Chondrocyte (in vitro differentiated cells): Measurements from ENCODE around the gene ANKDD1B. TPM values are rescaled to one million over a fixed set of nuclear protein-coding genes. Genes with fewer than 3 reads are reported as not detected.

Experiments
- DNase-seq: peaks from one replicate; pipeline ENCODE4 v3.0.0; 2021; ENCODE audit warnings: mixed read lengths, low spot score
- H3K27ac Mint-ChIP-seq: one replicate; pipeline ENCODE4 v1.8.0; 2021; ENCODE audit warnings: mild to moderate bottlenecking, moderate library complexity, mixed read lengths; ENCODE audit not compliant: unreplicated experiment
- H3K27me3 Mint-ChIP-seq: 2 replicates; pipeline ENCODE4 v1.8.0; 2021; ENCODE audit warnings: low read depth, mixed read lengths
- H3K36me3 Mint-ChIP-seq: 2 replicates; pipeline ENCODE4 v1.8.0; 2021; ENCODE audit warnings: low read depth, mixed read lengths
- H3K4me1 Mint-ChIP-seq: 2 replicates; pipeline ENCODE4 v1.8.0; 2021; ENCODE audit warnings: low read depth, mild to moderate bottlenecking, mixed read lengths
- H3K4me3 Mint-ChIP-seq: one replicate; pipeline ENCODE4 v1.8.0; 2021; ENCODE audit warnings: mild to moderate bottlenecking, moderate library complexity, mixed read lengths; ENCODE audit not compliant: unreplicated experiment
- H3K9me3 Mint-ChIP-seq: 2 replicates; pipeline ENCODE4 v1.8.0; 2021; ENCODE audit warnings: low read depth, mixed read lengths
- total RNA-seq: library from RNA; stranded (reverse); gene quantifications from 3 replicates; pipeline ENCODE4 v1.2.1, GENCODE V29; 2021
- TF ChIP-seq, protein P1 (sequence below): fragments of 200-600 bp; sonication (generic); IDR thresholded peaks from 2 replicates; pipeline ENCODE4 v1.5.0; 2021; ENCODE audit warnings: antibody characterized with exemption, mild to moderate bottlenecking, moderate library complexity

Gene ANKDD1B
- total RNA-seq, 1 donor from 2014 or later, result 0.42 TPM

DNA sequence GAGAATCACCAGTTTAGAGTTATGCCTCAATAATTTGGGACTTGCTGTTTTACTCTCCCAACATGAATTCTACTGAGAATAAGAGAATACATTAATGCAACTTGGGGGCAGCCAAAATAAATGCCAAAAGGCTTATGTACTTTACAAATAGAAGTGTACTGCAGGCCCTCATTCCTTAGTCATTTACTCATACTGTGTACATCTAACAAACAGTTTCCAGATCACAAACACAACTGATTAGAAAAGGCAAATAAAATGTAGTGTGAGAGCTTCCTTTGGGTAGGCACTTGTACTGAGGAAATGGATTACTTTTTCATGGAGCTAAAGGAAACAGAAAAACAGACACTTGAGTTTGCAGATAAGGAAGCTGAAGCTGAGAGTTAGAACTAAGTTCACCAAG lies 12.6 kb downstream of the ANKDD1B start:
- DNase-seq, result no peak
- H3K27ac Mint-ChIP-seq, result no peak overlapping the region
- H3K27me3 Mint-ChIP-seq, result no peaks in the 10 kb centered on the region
- H3K4me3 Mint-ChIP-seq, result no peak overlapping the region
- H3K4me1 Mint-ChIP-seq, result peaks cover 6% of the 10 kb centered on the region
- H3K36me3 Mint-ChIP-seq, result peaks cover 2% of the 10 kb centered on the region
- H3K9me3 Mint-ChIP-seq, result no peaks in the 10 kb centered on the region
- TF ChIP-seq, protein P1, sequence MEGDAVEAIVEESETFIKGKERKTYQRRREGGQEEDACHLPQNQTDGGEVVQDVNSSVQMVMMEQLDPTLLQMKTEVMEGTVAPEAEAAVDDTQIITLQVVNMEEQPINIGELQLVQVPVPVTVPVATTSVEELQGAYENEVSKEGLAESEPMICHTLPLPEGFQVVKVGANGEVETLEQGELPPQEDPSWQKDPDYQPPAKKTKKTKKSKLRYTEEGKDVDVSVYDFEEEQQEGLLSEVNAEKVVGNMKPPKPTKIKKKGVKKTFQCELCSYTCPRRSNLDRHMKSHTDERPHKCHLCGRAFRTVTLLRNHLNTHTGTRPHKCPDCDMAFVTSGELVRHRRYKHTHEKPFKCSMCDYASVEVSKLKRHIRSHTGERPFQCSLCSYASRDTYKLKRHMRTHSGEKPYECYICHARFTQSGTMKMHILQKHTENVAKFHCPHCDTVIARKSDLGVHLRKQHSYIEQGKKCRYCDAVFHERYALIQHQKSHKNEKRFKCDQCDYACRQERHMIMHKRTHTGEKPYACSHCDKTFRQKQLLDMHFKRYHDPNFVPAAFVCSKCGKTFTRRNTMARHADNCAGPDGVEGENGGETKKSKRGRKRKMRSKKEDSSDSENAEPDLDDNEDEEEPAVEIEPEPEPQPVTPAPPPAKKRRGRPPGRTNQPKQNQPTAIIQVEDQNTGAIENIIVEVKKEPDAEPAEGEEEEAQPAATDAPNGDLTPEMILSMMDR, result no peak

DNA sequence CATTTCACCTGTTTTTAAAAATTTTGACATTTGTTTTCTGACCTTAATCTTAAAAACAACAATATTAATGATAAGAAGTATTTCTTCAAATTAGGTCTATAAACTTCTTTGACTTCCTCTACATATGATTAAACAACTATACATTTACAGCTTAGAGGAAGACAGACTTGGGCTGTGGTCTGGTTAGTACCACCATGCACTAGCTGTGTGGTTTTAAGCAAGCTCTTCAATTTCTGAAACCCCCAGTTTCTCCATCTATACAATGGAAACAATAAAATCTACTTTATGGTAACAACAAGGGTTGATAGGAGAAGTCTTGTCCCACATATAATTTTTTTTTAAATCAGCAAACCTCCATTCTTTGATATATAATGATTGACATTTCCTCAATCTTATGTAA lies 15.7 kb downstream of the ANKDD1B start:
- H3K27ac Mint-ChIP-seq, result no peak overlapping the region
- H3K9me3 Mint-ChIP-seq, result no peaks in the 10 kb centered on the region
- no peak overlapping the region for H3K4me3 Mint-ChIP-seq
- peaks cover 2% of the 10 kb centered on the region for H3K36me3 Mint-ChIP-seq
- no peaks in the 10 kb centered on the region for H3K27me3 Mint-ChIP-seq
- TF ChIP-seq, protein P1, result no peak
- peaks cover 6% of the 10 kb centered on the region for H3K4me1 Mint-ChIP-seq
- DNase-seq, result no peak

DNA sequence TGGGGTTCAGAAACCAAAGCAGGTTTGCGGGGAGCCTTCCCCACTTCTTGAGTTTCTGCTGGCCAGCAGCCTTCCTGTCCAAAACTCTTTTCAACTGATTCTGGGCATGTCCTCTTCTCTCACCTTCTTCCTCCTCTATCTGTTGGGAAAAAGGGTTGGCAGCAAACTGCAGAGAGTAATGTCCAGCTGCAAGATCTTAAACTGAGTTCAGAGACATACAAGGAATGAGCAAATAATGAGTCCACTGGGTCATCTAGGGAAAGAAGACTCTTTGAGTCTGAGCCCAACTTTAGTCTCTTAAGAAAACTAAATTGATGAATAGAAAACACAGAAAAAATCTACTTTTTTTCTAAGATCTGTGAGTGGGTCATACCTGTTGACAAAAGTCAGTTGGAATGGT lies 16.5 kb downstream of the ANKDD1B start:
- Mint-ChIP-seq H3K4me3 (no peak overlapping the region), H3K4me1 (peaks cover 6% of the 10 kb centered on the region), H3K9me3 (no peaks in the 10 kb centered on the region), H3K36me3 (peaks cover 2% of the 10 kb centered on the region), H3K27me3 (no peaks in the 10 kb centered on the region), H3K27ac (no peak overlapping the region)
- DNase-seq, result no peak
- TF ChIP-seq, protein P1, result no peak

DNA sequence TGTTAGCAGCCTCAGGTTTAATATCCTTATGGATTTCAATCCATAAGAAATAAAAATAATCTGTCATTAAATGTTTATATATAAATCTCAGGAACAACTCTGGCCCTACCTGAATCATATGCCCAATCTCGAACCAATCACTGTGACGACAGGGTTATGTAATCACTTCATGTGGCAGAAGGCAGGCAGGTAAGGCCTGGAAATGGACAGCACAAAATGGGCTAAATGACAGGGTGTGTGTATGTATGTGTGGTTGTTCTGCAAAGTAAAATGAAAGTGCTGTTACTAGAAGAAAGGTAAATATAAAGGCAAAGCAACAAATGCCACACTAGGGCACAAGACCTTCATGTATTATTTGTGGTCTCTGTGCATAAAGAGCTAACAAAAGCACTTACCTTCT lies 19.6 kb downstream of the ANKDD1B start:
- Mint-ChIP-seq H3K9me3 (peaks cover 3% of the 10 kb centered on the region), H3K36me3 (peaks cover 3% of the 10 kb centered on the region), H3K27ac (no peak overlapping the region), H3K4me3 (no peak overlapping the region), H3K4me1 (no peaks in the 10 kb centered on the region), H3K27me3 (no peaks in the 10 kb centered on the region)
- DNase-seq, result no peak
- TF ChIP-seq, protein P1, result no peak

GRCh38 chr5:75632321-75632720 lies 21.1 kb downstream of the ANKDD1B start:
- H3K9me3 Mint-ChIP-seq, result peaks cover 3% of the 10 kb centered on the region
- no peak overlapping the region for H3K4me3 Mint-ChIP-seq
- no peaks in the 10 kb centered on the region for H3K4me1 Mint-ChIP-seq
- H3K27ac Mint-ChIP-seq, result no peak overlapping the region
- no peaks in the 10 kb centered on the region for H3K27me3 Mint-ChIP-seq
- H3K36me3 Mint-ChIP-seq, result peaks cover 5% of the 10 kb centered on the region
- DNase-seq, result no peak
- TF ChIP-seq, protein P1, result no peak
